Activated naive CD8-positive, alpha-beta T cell treated with anti-CD3 and anti-CD28 coated beads, Interleukin-2, amount 50 U/mL, for 16 hours (primary cell): Measurements from ENCODE around the gene PNLDC1.
"Not testable (repeated sequence)": the region's sequence is repeated elsewhere in the genome, so short reads cannot be mapped to it uniquely, and the experiment has no call there.

Experiments used
- DNase-seq: peaks from one replicate; pipeline ENCODE4 v3.0.0-alpha.2; 2020; ENCODE audit warnings: low read depth, low spot score

Gene PNLDC1

GRCh38 chr6:159819932-159820640 lies 20.0 kb downstream of the PNLDC1 start:
- DNase-seq: no peak

- no peak for DNase-seq
Observed at GRCh38 chr6:159821122-159821521, 21.0 kb downstream of the PNLDC1 start.

GRCh38 chr6:159821726-159822125 lies 21.6 kb downstream of the PNLDC1 start:
- DNase-seq: no peak

- DNase-seq: no peak
Observed at GRCh38 chr6:159823953-159824352, 23.9 kb downstream of the PNLDC1 start.

GRCh38 chr6:159824690-159825089 lies 24.6 kb downstream of the PNLDC1 start:
- DNase-seq: not testable (repeated sequence)

GRCh38 chr6:159826004-159826403 lies 25.9 kb downstream of the PNLDC1 start:
- no peak for DNase-seq

GRCh38 chr6:159826968-159827647 lies 27.0 kb downstream of the PNLDC1 start:
- DNase-seq: no peak

GRCh38 chr6:159828074-159828473 lies 28.0 kb downstream of the PNLDC1 start:
- DNase-seq: no peak

- DNase-seq: no peak
Observed at GRCh38 chr6:159829526-159829925, 29.4 kb downstream of the PNLDC1 start.

- DNase-seq: no peak
Observed at GRCh38 chr6:159830501-159831372, 30.7 kb downstream of the PNLDC1 start.

- no peak for DNase-seq
Observed at GRCh38 chr6:159831373-159831679, 31.2 kb downstream of the PNLDC1 start.

GRCh38 chr6:159832946-159833345 lies 32.9 kb downstream of the PNLDC1 start:
- no peak for DNase-seq

- no peak for DNase-seq
Observed at GRCh38 chr6:159833556-159833955, 33.5 kb downstream of the PNLDC1 start.

GRCh38 chr6:159833997-159834603 lies 34.0 kb downstream of the PNLDC1 start:
- no peak for DNase-seq

GRCh38 chr6:159836718-159837490 lies 36.8 kb downstream of the PNLDC1 start:
- no peak for DNase-seq

- no peak for DNase-seq
Observed at GRCh38 chr6:159837511-159837910, 37.4 kb downstream of the PNLDC1 start.

- DNase-seq: no peak
Observed at GRCh38 chr6:159838020-159838744, 38.1 kb downstream of the PNLDC1 start.

- no peak for DNase-seq
Observed at GRCh38 chr6:159842035-159842434, 42.0 kb downstream of the PNLDC1 start.

GRCh38 chr6:159844737-159845645 lies 44.9 kb downstream of the PNLDC1 start:
- no peak for DNase-seq

GRCh38 chr6:159848552-159848951 lies 48.5 kb downstream of the PNLDC1 start:
- not testable (repeated sequence) for DNase-seq
